Left lobe of liver (tissue), 2 donors: ENCODE data around the gene IL20. TPM values are rescaled to one million over a fixed set of nuclear protein-coding genes. Genes with fewer than 3 reads are reported as not detected.

Experiments
- ATAC-seq: fragments of 200-7000 bp; cut with Tn5 transposase; one replicate; pipeline ENCODE4 v1.9.1; 2020; ENCODE audit warnings: mild to moderate bottlenecking, moderate library complexity
- DNase-seq: peaks from one replicate; pipeline ENCODE4 v3.0.0-alpha.2; 2020; ENCODE audit warnings: low spot score
- total RNA-seq: library from RNA; stranded (reverse); gene quantifications from one replicate; pipeline ENCODE4 v1.2.1, GENCODE V29; 2021
- donor health status: DM: no; HTN: no; CAD: no; lungs with moderate emphysema.
- donor health status: DM: no; HTN: yes; CAD: no.

The IL20 gene
- total RNA-seq, 1 donor from 2014 or later: not detected

- ATAC-seq: no peak
- no peak for DNase-seq
These were observed 8.3 kb downstream of the IL20 start for GRCh38 chr1:206873603-206874188.

GRCh38 chr1:206875752-206876377, 10.4 kb downstream of the IL20 start:
- ATAC-seq: no peak
- no peak for DNase-seq

- no peak for ATAC-seq
- no peak for DNase-seq
These were observed 13.0 kb downstream of the IL20 start for GRCh38 chr1:206878456-206878855.

GRCh38 chr1:206880314-206880713, 14.9 kb downstream of the IL20 start:
- no peak for DNase-seq
- no peak for ATAC-seq

- DNase-seq: no peak
- no peak for ATAC-seq
These were observed 17.1 kb downstream of the IL20 start for GRCh38 chr1:206882555-206882954.

GRCh38 chr1:206883160-206883559, 17.7 kb downstream of the IL20 start:
- DNase-seq (no peak), ATAC-seq (no peak)

GRCh38 chr1:206883876-206884275, 18.5 kb downstream of the IL20 start:
- DNase-seq (no peak), ATAC-seq (no peak)

- no peak for ATAC-seq
- DNase-seq: no peak
These were observed 20.1 kb downstream of the IL20 start for GRCh38 chr1:206885341-206886060.

- DNase-seq: no peak
- no peak for ATAC-seq
These were observed 21.4 kb downstream of the IL20 start for GRCh38 chr1:206886831-206887230.

GRCh38 chr1:206887701-206888100, 22.3 kb downstream of the IL20 start:
- DNase-seq: no peak
- ATAC-seq: no peak

GRCh38 chr1:206890125-206891060, 25.0 kb downstream of the IL20 start:
- peak; percentile 92 for ATAC-seq
- DNase-seq: no peak

GRCh38 chr1:206891412-206891811, 26.0 kb downstream of the IL20 start:
- ATAC-seq: no peak
- DNase-seq: no peak

GRCh38 chr1:206892351-206892984, 27.0 kb downstream of the IL20 start:
- no peak for ATAC-seq

GRCh38 chr1:206893380-206893779, 28.0 kb downstream of the IL20 start:
- ATAC-seq: no peak
- DNase-seq: no peak

More at GRCh38 chr1:206892351-206892984, 27.0 kb downstream of the IL20 start:
- no peak for DNase-seq

- no peak for ATAC-seq
These were observed 29.9 kb downstream of the IL20 start for GRCh38 chr1:206895325-206895724.

GRCh38 chr1:206895837-206896242, 30.4 kb downstream of the IL20 start:
- ATAC-seq (peak; percentile 38), DNase-seq (no peak)

More at GRCh38 chr1:206895325-206895724, 29.9 kb downstream of the IL20 start:
- DNase-seq: no peak

GRCh38 chr1:206896261-206896660, 30.8 kb downstream of the IL20 start:
- ATAC-seq (no peak), DNase-seq (no peak)

GRCh38 chr1:206897175-206897574, 31.8 kb downstream of the IL20 start, which contains the start of gene IL24:
IL24 (plus strand) TSS chr1:206897443; CDS start chr1:206897833, 390 bp downstream.
- no peak for DNase-seq
- no peak for ATAC-seq

- ATAC-seq: no peak
- DNase-seq: no peak
These were observed 32.9 kb downstream of the IL20 start for GRCh38 chr1:206898089-206898914.
